ENCODE data around the gene LCOR.

The LCOR gene

GRCh38 chr10:97024168-97025073, 192.3 kb downstream of the LCOR start:
- peak; percentile 23 for DNase-seq (ENCODE audit: low read depth)
- TF ChIP-seq, protein P1, sequence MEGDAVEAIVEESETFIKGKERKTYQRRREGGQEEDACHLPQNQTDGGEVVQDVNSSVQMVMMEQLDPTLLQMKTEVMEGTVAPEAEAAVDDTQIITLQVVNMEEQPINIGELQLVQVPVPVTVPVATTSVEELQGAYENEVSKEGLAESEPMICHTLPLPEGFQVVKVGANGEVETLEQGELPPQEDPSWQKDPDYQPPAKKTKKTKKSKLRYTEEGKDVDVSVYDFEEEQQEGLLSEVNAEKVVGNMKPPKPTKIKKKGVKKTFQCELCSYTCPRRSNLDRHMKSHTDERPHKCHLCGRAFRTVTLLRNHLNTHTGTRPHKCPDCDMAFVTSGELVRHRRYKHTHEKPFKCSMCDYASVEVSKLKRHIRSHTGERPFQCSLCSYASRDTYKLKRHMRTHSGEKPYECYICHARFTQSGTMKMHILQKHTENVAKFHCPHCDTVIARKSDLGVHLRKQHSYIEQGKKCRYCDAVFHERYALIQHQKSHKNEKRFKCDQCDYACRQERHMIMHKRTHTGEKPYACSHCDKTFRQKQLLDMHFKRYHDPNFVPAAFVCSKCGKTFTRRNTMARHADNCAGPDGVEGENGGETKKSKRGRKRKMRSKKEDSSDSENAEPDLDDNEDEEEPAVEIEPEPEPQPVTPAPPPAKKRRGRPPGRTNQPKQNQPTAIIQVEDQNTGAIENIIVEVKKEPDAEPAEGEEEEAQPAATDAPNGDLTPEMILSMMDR (IDR thresholded peaks at IDR 0.05; ENCODE audit: control insufficient read depth, extremely low read depth, insufficient read depth), result no peak
- no peak overlapping the region for H3K4me3 ChIP-seq (ENCODE audit: low read depth, low read length)

DNA sequence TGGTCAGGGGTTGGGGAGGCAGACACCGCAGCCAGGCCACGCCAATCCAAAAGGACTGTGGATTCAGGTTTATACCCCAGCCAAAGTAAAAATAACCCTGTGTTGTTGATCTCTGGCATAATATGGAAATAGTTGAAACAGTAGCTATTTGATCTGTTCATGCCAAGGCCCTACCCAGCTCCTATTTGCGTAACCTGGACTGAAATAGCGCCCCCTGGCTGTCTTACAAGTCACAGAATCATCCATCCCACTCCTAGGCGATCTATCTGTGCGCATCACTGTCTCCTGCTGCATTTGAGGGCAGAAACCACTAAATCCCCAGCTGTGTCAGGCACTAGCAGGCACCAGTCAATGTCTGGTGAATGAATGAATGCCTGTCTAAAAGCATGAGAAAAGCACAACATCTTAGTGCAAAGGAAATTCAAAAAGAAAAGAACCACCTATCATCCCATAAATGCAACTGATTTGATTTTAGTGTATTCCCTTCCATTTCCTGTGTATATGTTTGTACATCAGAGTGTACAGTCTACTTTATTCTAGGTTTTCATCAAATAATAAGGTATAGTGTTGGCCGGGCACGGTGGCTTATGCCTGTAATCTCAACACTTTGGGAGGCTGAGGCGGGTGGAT, 193.6 kb downstream of the LCOR start:
- H3K4me3 ChIP-seq (ENCODE audit: low read depth, low read length), result no peak overlapping the region
- TF ChIP-seq, protein P1 (IDR thresholded peaks at IDR 0.05; ENCODE audit: control insufficient read depth, extremely low read depth, insufficient read depth), result peak; percentile 66
- peak; percentile 46 for DNase-seq (ENCODE audit: low read depth)

DNA sequence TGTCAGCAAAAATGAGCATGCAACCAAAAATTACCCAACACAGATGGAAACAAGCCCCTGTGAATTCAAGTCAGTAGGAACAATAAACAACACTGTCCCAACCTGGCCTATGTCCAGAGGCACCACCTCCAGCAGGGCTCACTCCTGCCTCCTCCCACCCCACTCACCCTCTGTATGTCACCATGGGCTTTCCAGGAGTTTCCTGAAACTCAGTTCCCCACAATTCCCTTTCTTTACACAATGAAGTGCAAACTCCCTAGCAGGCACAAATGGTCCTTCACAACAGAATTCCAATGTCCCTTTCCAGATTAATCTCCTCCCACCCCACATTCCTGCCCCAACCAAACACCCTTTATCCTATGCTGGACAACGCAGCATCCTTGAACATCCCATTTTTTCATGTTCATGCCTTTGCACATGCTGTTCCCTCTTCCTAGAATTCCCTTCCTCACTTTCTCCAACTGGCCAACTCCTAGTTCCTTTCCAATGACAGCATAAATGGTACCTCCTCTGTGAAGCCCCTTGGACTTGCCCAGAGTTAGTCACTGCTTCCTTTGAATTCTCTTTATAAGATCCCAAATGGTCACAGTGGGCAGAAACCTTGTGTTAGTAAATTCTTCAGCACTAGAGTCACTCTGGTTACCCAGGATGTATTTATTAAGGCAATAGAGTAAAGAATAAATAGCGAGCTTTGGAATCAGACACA, 196.2 kb downstream of the LCOR start:
- H3K4me3 ChIP-seq (ENCODE audit: low read depth, low read length), result no peak overlapping the region
- TF ChIP-seq, protein P1 (IDR thresholded peaks at IDR 0.05; ENCODE audit: control insufficient read depth, extremely low read depth, insufficient read depth), result no peak
- no peak for DNase-seq (ENCODE audit: low read depth)

GRCh38 chr10:97028832-97029178, 196.7 kb downstream of the LCOR start:
- no peak overlapping the region for H3K4me3 ChIP-seq (ENCODE audit: low read depth, low read length)
- no peak for DNase-seq (ENCODE audit: low read depth)
- TF ChIP-seq, protein P1 (IDR thresholded peaks at IDR 0.05; ENCODE audit: control insufficient read depth, extremely low read depth, insufficient read depth), result no peak

DNA sequence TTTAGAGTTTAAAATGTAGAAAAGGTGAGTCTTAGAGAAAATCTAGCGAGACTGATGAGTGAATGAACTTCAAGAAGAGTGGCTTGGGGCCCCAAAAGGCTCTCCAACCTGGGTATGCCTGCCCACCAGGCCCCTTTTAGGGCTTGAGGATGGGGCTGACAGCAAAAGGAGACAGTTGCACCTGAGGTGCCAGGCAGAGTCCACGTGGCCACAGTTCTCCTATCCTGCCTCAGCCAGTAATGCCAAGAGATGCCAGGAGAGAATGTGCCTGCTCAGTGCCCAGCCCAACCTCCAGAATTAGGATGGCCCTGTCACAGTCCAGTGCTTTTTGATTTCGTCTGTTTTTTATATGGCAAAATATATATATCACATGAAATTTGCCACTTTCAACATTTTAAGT, 197.2 kb downstream of the LCOR start:
- TF ChIP-seq, protein P1 (IDR thresholded peaks at IDR 0.05; ENCODE audit: control insufficient read depth, extremely low read depth, insufficient read depth), result no peak
- no peak for DNase-seq (ENCODE audit: low read depth)

DNA sequence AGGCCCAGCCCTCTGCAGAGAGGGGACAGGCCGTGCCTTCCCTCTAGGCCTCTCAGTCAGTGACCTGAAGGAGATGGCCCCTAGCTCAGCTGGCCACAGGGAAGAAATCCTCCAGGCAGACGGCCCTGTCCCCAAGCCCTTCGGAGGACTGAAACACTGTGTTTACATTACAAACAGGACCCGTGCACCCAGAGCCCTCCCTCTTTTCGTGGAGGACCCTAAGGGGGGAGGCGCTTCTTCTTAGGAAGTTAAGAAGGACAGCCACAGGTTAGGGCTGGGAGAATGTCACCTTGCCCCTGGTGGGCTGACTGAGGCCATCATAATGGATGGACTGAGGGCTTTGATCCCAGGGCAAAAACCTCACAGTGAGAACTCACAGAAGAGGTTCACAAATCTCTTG, 198.8 kb downstream of the LCOR start:
- DNase-seq (ENCODE audit: low read depth), result no peak
- TF ChIP-seq, protein P1 (IDR thresholded peaks at IDR 0.05; ENCODE audit: control insufficient read depth, extremely low read depth, insufficient read depth), result no peak
- H3K4me3 ChIP-seq (ENCODE audit: low read depth, low read length), result no peak overlapping the region

More for the DNA sequence above, 197.2 kb downstream of the LCOR start:
- H3K4me3 ChIP-seq (ENCODE audit: low read depth, low read length), result no peak overlapping the region

Measured in LNCaP clone FGC (cell line).